Measurements from ENCODE around the gene POLR1C. TPM values are rescaled to one million over a fixed set of nuclear protein-coding genes. Genes with fewer than 3 reads are reported as not detected.
"Not testable (repeated sequence)": the region's sequence is repeated elsewhere in the genome, so short reads cannot be mapped to it uniquely, and the experiment has no call there.

The POLR1C gene
- total and polyA plus RNA-seq, 2 experiments from 2014 or later, result 24.9 to 38.1 TPM

- Histone ChIP-seq H3K9me3 (ENCODE audit: low read depth) (no peaks in the 10 kb centered on the region), H3K4me1 (ENCODE audit: insufficient read depth) (no peaks in the 10 kb centered on the region), H3K4me2 (ENCODE audit: unreplicated experiment) (no peak overlapping the region), H3K27ac (no peak overlapping the region), H3K79me2 (ENCODE audit: insufficient read depth) (no peaks in the 10 kb centered on the region), H3K9ac (no peak overlapping the region), H3F3A (ENCODE audit: insufficient read depth) (no peaks in the 10 kb centered on the region), H3K9me2 (ENCODE audit: insufficient read depth) (no peaks in the 10 kb centered on the region), H3K4me3 (no peak overlapping the region), H3K27me3 (replicated peaks; ENCODE audit: insufficient read depth) (no peaks in the 10 kb centered on the region), H2AFZ (no peak overlapping the region), H4K20me1 (ENCODE audit: insufficient read depth) (no peaks in the 10 kb centered on the region), H3K36me3 (ENCODE audit: low read depth) (peaks cover 42% of the 10 kb centered on the region)
- WGBS, 2 experiments (ENCODE audit: low coverage in 1 of 2, low lambda C conversion rate in 2 of 2, missing lambda C conversion rate in 2 of 2), result 97 to 98% methylated on average over 5 of the region's 5 CpGs
- in situ Hi-C loops (cut with MboI), result no loop called here
- no peak for DNase-seq
- TF ChIP-seq EZH2 (IDR thresholded peaks at IDR 0.05; ENCODE audit: insufficient read depth, poor library complexity, severe bottlenecking) (no peak), EZH2phosphoT487 (IDR thresholded peaks at IDR 0.05; ENCODE audit: insufficient read depth, low read depth) (no peak)
Observed at GRCh38 chr6:43540507-43540906, 23.6 kb downstream of the POLR1C start.

- Histone ChIP-seq H4K20me1 (ENCODE audit: insufficient read depth) (no peaks in the 10 kb centered on the region), H3K4me1 (ENCODE audit: insufficient read depth) (no peaks in the 10 kb centered on the region), H3K27me3 (replicated peaks; ENCODE audit: insufficient read depth) (no peaks in the 10 kb centered on the region), H2AFZ (no peak overlapping the region), H3K36me3 (ENCODE audit: low read depth) (peaks cover 54% of the 10 kb centered on the region), H3F3A (ENCODE audit: insufficient read depth) (no peaks in the 10 kb centered on the region), H3K79me2 (ENCODE audit: insufficient read depth) (no peaks in the 10 kb centered on the region), H3K4me3 (no peak overlapping the region), H3K9me2 (ENCODE audit: insufficient read depth) (no peaks in the 10 kb centered on the region), H3K27ac (no peak overlapping the region), H3K9ac (no peak overlapping the region), H3K4me2 (ENCODE audit: unreplicated experiment) (no peak overlapping the region), H3K9me3 (ENCODE audit: low read depth) (no peaks in the 10 kb centered on the region)
- DNase-seq, result no peak
- WGBS, 2 experiments (ENCODE audit: low coverage in 1 of 2, low lambda C conversion rate in 2 of 2, missing lambda C conversion rate in 2 of 2), result 92 to 94% methylated on average over 8 of the region's 8 CpGs
- in situ Hi-C loops (cut with MboI), result no loop called here
- TF ChIP-seq EZH2 (IDR thresholded peaks at IDR 0.05; ENCODE audit: insufficient read depth, poor library complexity, severe bottlenecking), result no peak
- no peak for TF ChIP-seq EZH2phosphoT487 (IDR thresholded peaks at IDR 0.05; ENCODE audit: insufficient read depth, low read depth)
Observed at GRCh38 chr6:43541774-43542471, 25.0 kb downstream of the POLR1C start.

- no peak overlapping the region for H3K9ac ChIP-seq
- no peak overlapping the region for H3K27ac ChIP-seq
- no peaks in the 10 kb centered on the region for H3K27me3 ChIP-seq (replicated peaks; ENCODE audit: insufficient read depth)
- peaks cover 70% of the 10 kb centered on the region for H3K36me3 ChIP-seq (ENCODE audit: low read depth)
- DNase-seq, result no peak
- no peak overlapping the region for H3K4me3 ChIP-seq
- no peaks in the 10 kb centered on the region for H3K4me1 ChIP-seq (ENCODE audit: insufficient read depth)
- WGBS, 2 experiments (ENCODE audit: low coverage in 1 of 2, low lambda C conversion rate in 2 of 2, missing lambda C conversion rate in 2 of 2), result 78 to 80% methylated on average over 4 of the region's 4 CpGs
- H3K9me3 ChIP-seq (ENCODE audit: low read depth), result no peaks in the 10 kb centered on the region
- no peaks in the 10 kb centered on the region for H3K9me2 ChIP-seq (ENCODE audit: insufficient read depth)
- in situ Hi-C loops (cut with MboI), result no loop called here
- TF ChIP-seq EZH2phosphoT487 (IDR thresholded peaks at IDR 0.05; ENCODE audit: insufficient read depth, low read depth) (no peak), EZH2 (IDR thresholded peaks at IDR 0.05; ENCODE audit: insufficient read depth, poor library complexity, severe bottlenecking) (no peak)
- no peak overlapping the region for H3K4me2 ChIP-seq (ENCODE audit: unreplicated experiment)
- H3F3A ChIP-seq (ENCODE audit: insufficient read depth), result no peaks in the 10 kb centered on the region
- no peaks in the 10 kb centered on the region for H4K20me1 ChIP-seq (ENCODE audit: insufficient read depth)
- no peak overlapping the region for H2AFZ ChIP-seq
- H3K79me2 ChIP-seq (ENCODE audit: insufficient read depth), result no peaks in the 10 kb centered on the region
Observed at GRCh38 chr6:43544461-43544860, 27.6 kb downstream of the POLR1C start.

- H2AFZ ChIP-seq, result no peak overlapping the region
- H4K20me1 ChIP-seq (ENCODE audit: insufficient read depth), result no peaks in the 10 kb centered on the region
- 96% methylated on average over 3 of the region's 3 CpGs for WGBS, 2 experiments (ENCODE audit: low coverage in 1 of 2, low lambda C conversion rate in 2 of 2, missing lambda C conversion rate in 2 of 2)
- peaks cover 70% of the 10 kb centered on the region for H3K36me3 ChIP-seq (ENCODE audit: low read depth)
- no peaks in the 10 kb centered on the region for H3F3A ChIP-seq (ENCODE audit: insufficient read depth)
- no peaks in the 10 kb centered on the region for H3K27me3 ChIP-seq (replicated peaks; ENCODE audit: insufficient read depth)
- H3K27ac ChIP-seq, result no peak overlapping the region
- H3K4me3 ChIP-seq, result no peak overlapping the region
- TF ChIP-seq EZH2phosphoT487 (IDR thresholded peaks at IDR 0.05; ENCODE audit: insufficient read depth, low read depth), result no peak
- TF ChIP-seq EZH2 (IDR thresholded peaks at IDR 0.05; ENCODE audit: insufficient read depth, poor library complexity, severe bottlenecking), result no peak
- no peaks in the 10 kb centered on the region for H3K9me3 ChIP-seq (ENCODE audit: low read depth)
- DNase-seq, result no peak
- H3K4me1 ChIP-seq (ENCODE audit: insufficient read depth), result no peaks in the 10 kb centered on the region
- H3K9ac ChIP-seq, result no peak overlapping the region
- no peaks in the 10 kb centered on the region for H3K79me2 ChIP-seq (ENCODE audit: insufficient read depth)
- in situ Hi-C loops (cut with MboI), result no loop called here
- H3K4me2 ChIP-seq (ENCODE audit: unreplicated experiment), result no peak overlapping the region
- H3K9me2 ChIP-seq (ENCODE audit: insufficient read depth), result no peaks in the 10 kb centered on the region
Observed at GRCh38 chr6:43547222-43547621, 30.3 kb downstream of the POLR1C start.

- H3K27me3 ChIP-seq (replicated peaks; ENCODE audit: insufficient read depth); H3K4me2 ChIP-seq (ENCODE audit: unreplicated experiment); H3K27ac ChIP-seq; H3K4me3 ChIP-seq; H3K9ac ChIP-seq; H3K9me3 ChIP-seq (ENCODE audit: low read depth); H3K79me2 ChIP-seq (ENCODE audit: insufficient read depth); H3K4me1 ChIP-seq (ENCODE audit: insufficient read depth); H3F3A ChIP-seq (ENCODE audit: insufficient read depth); in situ Hi-C loops (cut with MboI); H2AFZ ChIP-seq; H3K9me2 ChIP-seq (ENCODE audit: insufficient read depth); DNase-seq; H4K20me1 ChIP-seq (ENCODE audit: insufficient read depth): not testable (repeated sequence)
- peaks cover 80% of the 10 kb centered on the region for H3K36me3 ChIP-seq (ENCODE audit: low read depth)
- 95 to 100% methylated on average over 3 to 7 of the region's 7 CpGs for WGBS, 2 experiments (ENCODE audit: low coverage in 1 of 2, low lambda C conversion rate in 2 of 2, missing lambda C conversion rate in 2 of 2)
Observed at GRCh38 chr6:43557620-43558019, 40.7 kb downstream of the POLR1C start.
